Measurements from ENCODE around the gene RAMP1. TPM values are rescaled to one million over a fixed set of nuclear protein-coding genes. Genes with fewer than 3 reads are reported as not detected.
A peak's percentile ranks its signal among the peaks of the same experiment; 100 is the strongest.

RAMP1 gene
- total RNA-seq, 1 donor from 2014 or later, result 21.8 TPM

DNA sequence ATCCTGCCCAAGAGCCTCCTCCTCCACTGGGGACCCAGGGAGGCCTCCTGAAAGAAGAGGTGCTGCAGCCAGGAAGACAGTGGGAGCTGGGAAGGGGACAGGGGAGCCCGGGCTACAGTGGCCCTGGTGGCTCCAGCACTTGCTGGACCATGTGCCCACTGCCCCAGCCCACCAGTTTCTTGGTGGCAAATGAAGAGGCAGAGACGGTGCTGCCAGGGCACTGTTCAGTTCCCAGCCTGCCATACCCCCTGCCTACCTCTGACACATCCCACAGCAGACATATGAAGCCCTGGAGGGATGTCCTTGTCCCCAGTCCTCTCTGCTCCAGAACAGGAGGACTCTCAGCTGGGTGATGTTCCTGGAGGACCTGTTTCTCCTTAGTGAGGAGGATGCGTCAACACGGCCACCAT, 3.7 kb downstream of the RAMP1 start:
- DNase-seq (ENCODE audit: low spot score), result peak; percentile 85

DNA sequence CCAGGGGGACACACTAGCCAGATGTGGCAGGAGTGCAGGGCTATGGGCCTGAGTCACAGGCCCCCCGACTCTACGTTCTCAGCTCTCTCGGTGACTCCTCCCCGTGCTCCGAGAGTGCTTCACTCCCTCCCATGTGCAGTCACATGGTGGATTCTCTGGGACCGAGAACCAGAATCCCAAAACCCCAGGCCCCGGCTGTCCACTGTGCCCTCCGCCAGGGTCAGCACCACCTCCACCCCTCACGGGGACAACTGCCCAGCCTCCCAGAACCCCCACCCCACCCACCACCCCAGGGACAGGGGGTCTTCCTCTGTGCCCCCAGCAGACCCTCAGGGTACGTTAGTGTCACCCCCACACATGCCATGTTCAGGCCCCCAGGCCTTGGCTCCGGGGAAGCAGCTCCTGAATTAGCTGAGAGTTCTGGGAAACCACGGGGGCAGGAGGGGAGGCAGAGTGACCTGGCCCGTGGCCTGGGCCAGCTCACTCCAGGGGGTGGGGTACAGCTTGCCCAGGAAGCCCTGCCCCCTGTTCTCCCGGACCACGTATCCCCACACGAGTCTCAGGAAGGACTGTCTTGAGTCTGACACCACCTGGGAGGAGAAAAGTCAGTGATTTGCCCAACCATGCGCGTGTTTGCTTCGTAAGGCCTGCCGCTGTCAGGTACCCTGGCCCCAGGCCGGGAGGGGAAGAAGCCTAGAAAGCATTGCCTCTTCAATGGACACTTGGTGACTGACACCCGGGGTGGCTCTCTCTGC, 4.4 kb downstream of the RAMP1 start:
- DNase-seq (ENCODE audit: low spot score), result peak; percentile 79

DNA sequence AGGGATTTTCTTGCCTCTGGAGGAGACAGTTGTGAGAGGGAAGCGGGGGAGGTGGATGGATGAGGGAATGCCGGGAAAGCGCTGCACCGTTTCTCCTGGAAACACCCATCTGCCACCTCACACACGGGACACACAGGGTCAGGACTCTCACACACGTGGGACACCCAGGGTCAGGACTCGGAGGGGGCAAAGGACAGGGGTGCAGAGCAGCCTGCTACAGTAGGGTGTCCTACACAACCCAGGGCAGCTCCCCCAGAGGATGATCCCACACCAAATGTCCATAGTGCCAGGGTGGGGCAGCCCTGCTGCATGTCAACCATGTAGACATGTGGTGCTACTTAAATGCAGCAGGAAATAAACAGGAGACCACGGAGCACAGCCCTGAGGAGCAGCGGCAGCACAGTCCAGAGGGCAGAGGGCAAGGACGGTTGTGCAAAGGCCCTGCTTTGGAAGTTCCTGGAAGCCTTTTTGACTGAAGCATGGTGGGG, 5.1 kb downstream of the RAMP1 start:
- peak; percentile 78 for DNase-seq (ENCODE audit: low spot score)

DNA sequence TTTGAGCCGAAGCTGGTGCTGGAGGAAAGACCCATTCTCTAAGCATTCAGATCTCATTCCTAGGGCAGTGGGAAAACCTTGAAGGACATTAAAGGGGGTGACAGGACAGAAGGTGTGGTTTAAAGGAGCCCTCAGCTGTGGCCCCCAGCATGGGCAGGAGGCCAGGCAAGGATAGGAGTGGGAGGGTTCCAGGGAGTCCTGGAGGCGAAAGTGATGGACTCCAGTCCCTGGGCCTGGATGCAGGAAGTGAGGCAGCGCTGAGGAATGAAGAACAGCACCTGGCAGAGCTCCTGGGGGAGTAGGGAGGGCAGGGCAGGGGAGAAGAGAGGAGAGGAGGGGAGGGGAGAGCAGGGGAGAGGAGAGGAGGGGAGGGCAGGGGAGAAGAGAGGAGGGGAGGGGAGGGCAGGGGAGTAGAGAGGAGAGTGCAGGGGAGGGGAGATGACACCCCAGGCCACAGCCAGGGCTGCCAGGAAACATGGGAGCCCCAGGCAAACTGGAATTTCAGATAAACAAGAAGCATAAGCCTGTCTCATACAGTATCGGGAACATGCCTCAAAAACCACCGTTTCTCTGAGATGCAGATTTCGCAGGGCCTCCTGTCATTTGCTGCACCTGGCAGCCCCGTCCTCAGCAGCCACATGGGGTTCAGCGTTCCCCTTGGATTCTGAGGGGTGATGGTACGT, 5.7 kb downstream of the RAMP1 start:
- DNase-seq (ENCODE audit: low spot score), result peak; percentile 43

DNA sequence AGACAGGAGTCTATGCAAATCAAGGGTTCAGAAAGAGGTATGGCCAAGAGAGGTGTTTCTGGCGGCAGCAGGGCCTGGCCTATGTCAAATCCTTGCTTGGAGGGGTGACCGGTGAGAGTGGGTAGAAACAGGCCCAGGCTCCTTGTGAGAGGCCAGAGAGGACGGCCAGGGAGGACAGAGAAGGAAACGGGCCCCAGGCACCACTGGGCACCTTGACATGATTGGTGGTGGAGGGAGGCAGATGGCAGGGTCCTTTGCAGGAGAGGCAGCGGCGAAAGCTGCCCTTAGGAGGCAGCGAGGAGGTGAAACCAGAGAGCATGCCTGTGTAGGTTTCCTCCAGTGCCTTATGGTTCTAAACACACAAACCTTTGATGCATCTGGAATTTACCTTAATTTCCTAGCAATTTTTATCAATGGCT, 6.2 kb downstream of the RAMP1 start:
- DNase-seq (ENCODE audit: low spot score), result peak; percentile 84

DNA sequence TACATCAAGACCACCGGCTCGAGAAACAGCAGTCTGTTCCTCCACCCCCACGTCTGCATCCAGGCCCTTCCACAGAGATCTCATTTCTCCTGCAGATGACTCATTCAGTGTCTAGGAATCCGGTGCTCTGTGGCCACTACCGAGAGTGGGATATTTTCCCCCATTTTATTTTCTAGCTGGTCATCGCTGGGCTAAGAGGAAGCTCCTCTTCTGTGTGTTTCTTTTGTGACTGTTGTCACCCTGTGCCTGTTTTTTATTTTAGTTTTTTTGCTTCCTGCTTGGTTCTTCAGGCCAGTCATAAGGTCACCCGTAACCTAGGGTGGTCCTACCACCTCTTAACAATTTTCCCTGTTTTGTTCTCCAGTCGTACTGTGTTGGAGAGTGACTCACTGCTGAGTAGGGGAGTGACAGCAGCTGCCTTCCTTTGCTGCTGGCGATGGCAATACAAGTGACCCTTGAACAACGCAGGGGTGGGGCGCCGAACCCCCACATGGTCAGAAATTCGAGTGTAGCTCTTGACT, 6.7 kb downstream of the RAMP1 start:
- DNase-seq (ENCODE audit: low spot score), result peak; percentile 49

DNA sequence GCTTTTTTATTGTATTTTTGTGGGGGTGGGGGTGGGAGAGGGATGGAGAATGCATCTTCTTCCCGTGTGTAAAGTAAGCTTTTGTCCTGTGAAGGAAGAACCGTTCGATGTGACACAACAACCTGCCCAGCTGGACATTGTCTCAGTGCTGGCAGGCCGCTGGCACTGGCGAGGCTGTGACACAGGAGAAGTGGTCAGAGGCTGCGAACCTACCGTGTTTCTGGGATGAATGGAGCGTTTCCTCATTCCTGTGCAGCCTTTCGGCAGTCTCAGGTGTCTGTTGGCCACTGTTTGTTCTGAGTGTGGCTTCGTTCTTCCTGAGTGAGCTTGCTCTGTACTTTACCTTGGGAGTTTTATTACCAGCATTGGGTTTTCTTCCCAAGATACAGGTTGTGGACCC, 8.0 kb downstream of the RAMP1 start:
- peak; percentile 53 for DNase-seq (ENCODE audit: low spot score)

DNA sequence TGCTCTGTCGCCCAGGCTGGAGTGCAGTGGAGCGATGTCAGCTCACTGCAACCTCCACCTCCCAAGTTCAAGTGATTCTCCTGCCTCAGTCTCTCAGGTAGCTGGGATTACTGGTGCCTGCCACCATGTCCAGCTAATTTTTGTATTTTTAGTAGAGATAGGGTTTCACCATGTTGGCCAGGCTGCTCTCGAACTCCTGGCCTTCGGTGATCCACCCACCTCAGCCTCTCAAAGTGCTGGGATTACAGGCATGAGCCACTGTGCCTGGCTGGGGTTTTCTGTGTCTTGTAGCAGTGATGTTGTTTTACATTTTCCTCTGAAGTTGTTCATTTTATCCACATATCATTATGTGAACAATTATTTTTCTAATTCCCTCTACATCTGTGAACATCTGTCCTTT, 8.7 kb downstream of the RAMP1 start:
- DNase-seq (ENCODE audit: low spot score), result peak; percentile 51

DNA sequence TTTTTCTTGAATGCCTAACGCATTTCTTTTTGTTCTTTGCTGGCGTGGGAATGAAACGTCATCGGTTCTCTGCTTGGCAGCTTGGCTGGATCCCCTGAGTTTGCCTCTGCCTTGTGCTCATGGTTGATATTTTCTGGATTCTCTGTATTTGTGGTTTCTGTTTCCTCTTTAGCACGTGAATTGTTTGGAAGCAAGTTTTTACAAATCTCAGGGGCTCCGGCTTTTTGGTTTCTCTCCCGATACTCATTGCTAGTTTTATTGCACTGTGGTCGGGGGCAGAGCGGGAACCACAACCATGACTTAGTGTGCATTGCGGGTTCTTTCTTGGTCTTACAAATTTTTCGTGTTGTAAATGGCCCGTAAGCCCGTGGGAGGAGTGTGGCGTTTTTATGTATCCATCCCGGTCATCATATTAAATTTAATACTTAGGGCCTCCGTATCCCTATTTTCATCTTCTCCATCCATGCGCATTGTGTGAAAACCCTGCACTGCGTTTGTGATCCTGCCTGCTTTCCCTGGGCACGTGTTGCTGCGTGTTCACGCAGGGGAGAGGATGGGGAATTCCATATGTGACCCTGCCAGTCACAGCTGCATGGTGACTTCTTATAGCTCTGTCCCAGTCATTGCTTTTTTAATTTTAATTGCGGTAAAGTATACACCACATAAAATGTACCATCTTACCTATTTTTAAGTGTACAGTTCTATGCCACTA, 9.4 kb downstream of the RAMP1 start:
- DNase-seq (ENCODE audit: low spot score), result no peak

DNA sequence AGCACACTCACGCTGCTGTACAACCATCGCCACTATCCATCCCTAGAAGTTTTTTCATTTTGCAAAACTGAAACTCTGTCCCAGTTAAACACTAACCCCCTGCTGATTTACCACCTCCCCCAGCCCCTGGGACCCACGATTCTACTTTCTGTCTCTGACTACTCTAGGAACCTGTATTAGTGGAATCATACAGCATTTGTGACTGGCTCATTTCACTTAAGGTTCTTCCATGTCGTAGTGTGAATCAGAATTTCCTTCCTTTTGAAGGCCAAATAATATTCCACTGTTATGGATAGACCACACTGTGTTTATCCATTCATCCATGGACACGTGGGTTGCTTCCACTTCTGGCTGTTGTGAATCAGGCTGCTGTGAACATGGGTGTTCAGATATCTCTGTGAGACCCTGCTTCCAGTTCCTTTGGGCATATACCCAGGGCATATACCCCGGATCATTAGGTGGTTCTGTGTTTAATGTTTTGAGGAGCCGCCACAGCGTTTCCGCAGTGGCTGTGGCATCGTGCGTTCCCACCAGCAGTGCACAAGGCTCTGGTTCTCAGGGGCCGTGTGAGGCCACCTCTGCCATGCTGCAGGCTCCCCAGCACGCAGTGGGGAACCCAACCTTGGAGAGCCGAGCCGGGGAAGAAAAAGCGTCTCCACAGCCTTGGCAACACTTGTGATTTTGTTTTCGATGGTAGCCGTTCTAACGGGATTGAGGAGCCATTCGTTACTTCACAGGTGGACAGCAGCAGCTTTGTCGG, 10.1 kb downstream of the RAMP1 start:
- DNase-seq (ENCODE audit: low spot score), result peak; percentile 65

DNA sequence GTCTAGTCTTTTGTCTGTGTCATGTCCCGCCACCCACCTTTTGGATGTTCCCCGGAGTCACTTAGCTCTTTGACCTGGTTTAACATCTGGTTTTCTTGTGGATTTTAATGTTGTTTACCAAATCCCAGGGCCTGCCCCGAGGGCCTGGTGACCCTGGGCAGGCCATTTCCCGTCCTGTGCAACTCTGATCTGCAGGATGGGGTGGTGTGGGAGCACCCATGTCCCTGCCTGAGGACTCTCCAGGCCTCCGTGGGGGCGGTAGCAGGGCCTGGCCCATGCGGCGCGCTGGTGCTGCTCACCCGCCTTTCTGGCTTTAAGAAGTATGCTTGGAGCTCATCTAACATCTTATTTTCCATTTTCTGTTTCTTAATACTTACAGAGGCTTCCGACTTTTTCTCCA, 10.7 kb downstream of the RAMP1 start:
- peak; percentile 59 for DNase-seq (ENCODE audit: low spot score)

DNA sequence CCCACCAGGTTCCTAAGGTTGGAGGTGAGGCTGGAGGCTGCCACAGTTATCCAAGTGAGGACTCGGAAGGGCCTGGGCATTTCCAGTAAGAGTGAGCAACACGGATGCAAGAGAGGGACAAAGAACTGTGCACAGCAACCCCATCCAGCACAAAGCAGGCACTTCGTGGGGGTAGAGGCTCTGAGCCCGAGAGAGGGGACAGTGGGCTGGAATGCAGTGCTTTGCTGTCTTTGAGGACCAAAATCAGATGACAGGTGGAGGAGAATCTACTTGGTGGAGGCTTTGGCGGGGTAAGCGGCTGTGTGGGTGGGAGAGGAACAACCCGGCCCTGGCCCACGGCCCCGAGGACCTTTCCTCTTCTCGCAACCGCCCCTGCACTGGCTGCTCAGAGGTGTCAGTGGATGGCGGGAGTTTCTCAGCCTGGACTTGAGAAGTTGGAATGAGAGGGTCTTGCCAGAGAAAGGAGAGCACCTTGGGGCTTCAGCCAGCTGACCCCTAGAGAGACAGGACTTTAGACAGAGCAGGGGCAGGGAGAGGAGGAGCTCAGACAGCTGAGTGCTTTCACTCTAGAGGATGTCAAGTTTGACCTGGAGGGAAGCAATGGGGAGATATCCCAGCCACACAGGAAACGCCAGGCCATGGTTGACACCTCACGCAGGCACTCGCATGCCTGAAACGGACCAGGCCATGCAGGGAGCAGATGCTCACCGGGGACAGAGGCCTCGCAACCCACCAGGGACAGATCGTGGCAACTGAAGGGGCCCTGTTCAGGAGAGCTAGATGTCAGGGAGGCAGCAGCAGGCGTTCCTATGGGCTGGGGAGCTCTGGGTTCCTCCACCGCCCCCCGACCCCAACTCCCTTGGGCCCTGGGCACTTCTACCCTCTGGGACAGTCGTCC, 11.6 kb downstream of the RAMP1 start:
- DNase-seq (ENCODE audit: low spot score), result peak; percentile 45

DNA sequence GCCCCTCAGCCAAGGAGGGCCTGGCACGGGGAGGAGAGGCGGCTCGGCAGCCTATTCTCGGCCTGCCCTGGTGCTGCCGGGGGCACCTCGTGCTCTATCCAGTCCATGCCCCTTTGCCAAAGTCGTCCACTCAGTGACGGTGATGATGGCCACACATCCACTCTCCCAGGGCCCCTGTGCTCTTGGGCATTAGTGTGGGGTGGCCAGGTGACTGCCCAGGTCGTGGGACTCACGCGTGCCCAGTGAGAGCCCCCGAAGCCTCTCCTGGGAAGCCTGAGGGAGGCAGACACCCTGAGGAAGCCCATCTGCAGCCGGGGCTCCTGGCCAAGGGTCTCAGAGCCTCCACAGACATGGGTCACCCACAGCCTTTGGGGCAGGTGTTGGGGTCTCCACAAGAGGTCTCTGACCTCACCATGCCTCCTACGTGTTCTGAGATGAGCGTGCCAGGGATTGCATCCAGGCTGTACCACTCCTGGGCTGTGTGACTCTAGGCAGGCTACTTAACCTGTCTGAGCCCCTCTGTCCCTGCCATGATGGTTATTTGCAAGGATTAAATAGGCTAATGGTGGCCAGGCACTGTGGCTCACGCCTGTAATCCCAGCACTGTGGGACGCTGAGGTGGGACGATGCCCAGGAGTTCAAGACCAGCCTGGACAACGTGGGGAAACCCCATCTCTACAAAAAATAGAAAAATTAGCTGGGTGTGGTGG, 12.9 kb downstream of the RAMP1 start:
- DNase-seq (ENCODE audit: low spot score), result peak; percentile 71

DNA sequence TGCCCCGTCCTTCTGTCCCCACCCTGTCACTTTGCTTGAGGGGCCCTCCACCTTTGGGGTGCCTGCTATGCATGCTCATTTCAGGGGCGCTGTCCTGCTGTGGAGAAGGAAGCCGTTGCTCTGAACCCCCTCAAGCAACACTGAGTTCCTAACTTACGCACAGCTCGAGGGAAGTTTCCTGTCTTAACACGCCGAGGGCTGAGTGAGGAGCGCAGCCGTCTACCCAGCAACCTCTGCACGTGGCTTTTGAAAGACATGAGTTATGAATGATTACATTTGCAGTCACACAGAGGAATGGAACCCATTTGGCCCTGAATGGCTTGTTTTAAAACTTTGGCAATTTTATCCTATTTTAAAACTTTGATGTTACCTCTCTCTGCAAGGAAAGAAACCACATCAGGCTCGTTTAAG, 14.0 kb downstream of the RAMP1 start:
- peak; percentile 75 for DNase-seq (ENCODE audit: low spot score)

DNA sequence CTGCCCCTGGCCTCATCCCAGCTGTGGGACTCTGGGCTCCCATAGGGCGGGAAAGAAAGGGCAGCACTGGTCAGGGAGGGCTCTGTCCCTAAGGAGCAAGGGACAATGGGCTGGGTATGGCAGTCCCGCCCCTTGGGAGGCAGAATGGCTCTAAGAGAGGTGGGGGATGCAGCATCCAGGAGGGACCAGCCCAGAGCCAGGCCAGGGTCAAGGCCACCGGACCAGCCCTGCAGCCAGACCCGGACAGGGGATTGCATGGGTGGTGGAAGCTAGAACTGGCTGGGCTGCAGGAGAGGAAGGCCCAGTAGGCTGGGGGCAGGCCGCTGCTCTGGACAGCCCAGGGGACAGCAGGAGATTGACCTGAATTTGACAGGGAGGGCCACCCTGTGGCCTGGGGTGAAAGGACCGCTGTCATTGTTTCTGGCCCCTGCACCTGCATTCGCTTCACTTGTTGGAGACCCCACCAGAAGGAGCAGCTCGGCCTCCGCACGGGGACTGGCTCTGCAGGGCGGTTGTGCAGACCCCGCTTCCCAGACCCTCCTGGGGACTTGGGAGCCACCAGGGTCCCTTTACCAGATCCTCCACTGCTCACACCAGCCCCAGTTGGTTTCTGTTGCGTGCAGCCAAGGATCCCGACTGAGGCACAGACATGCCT, 14.6 kb downstream of the RAMP1 start:
- peak; percentile 85 for DNase-seq (ENCODE audit: low spot score)

DNA sequence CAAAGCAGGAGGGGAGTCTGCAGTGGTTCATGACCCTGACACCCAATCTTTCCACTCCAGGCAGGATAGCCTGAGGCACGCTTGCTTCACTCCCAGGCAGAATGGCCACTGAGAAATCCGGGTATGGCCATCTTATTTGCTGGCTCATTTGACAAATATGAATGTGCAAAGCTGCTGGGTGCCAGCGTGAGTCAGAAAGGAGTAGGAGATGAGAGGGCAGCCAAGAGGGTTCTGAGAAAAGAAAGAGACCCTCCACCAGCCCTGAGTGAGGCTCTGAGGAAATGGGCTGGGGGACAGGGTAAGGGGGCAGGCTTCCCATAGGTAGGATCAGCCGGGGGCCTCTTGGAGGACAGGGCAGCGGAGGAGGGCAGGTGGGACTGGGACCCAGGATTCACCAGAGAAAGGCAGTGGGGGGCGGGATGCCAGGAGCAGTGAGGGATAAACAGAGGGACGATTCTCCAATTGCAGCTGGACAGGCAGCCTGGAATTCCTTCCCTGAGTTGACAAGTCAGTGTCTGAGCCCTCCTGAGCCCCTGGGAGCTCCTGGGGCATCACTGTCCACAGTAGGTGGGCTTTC, 15.2 kb downstream of the RAMP1 start:
- peak; percentile 81 for DNase-seq (ENCODE audit: low spot score)

DNA sequence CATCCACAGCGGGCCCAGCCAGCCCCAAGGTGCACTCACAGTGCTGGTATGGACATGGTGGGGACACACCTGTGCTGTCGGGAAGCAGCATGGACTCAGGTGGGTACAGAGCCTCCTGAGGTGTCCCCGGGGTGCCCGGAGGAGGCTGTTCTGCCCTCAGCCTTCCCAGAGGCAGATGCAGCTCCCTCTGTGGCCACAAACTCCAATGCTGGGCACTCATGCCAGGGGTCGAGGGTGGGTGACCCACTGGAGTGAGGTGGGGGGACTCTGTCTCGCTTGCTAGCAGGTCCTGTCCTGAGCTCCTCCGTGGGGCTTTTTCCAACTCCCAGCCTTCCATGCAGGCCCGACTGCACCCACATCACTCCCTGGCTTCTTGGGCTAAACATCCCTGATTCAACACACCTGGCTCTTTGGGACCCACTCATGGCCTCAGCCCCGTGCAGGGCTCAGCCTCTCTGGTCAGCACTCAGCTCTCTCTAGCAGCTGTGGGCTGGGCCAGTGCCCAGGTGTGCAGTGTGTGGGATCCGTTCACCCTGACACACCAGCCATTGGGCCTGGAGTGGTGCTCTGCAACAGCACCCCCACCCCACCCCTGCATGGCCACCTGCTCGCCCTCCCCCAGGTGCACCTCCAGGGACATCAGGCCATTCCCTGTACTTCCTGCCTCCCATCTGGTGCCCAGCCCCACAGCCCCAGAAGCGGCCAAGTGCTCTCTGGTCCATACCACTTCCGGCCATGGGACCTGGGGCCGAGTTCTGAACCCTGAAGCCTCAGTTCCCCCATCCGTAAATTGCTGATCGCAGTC, 16.0 kb downstream of the RAMP1 start:
- peak; percentile 83 for DNase-seq (ENCODE audit: low spot score)

Data from mesenteric fat pad (tissue), 1 donor.